Activated CD8-positive, alpha-beta memory T cell treated with anti-CD3 and anti-CD28 coated beads, Interleukin-2, amount 50 U/mL, for 1 hour (primary cell): Measurements from ENCODE around the gene FAT1.

Experiments used
- DNase-seq: peaks from one replicate; pipeline ENCODE4 v3.0.0-alpha.2; 2020; ENCODE audit errors: extremely low read depth

Gene FAT1

GRCh38 chr4:186724058-186724863, 605 bp upstream of the FAT1 start:
- DNase-seq = no peak

- DNase-seq = no peak
Measured at GRCh38 chr4:186722796-186723291, 812 bp downstream of the FAT1 start.

- no peak for DNase-seq
Measured at GRCh38 chr4:186719925-186720694, 3.5 kb downstream of the FAT1 start.

- no peak for DNase-seq
Measured at GRCh38 chr4:186717556-186717955, 6.1 kb downstream of the FAT1 start.

GRCh38 chr4:186715077-186715476, 8.6 kb downstream of the FAT1 start:
- DNase-seq = no peak

GRCh38 chr4:186714006-186714675, 9.5 kb downstream of the FAT1 start:
- DNase-seq = no peak

- no peak for DNase-seq
Measured at GRCh38 chr4:186712690-186713089, 11.0 kb downstream of the FAT1 start.

- DNase-seq = no peak
Measured at GRCh38 chr4:186710521-186711119, 13.0 kb downstream of the FAT1 start.

- DNase-seq = no peak
Measured at GRCh38 chr4:186709517-186709916, 14.1 kb downstream of the FAT1 start.

GRCh38 chr4:186708554-186708953, 15.1 kb downstream of the FAT1 start:
- DNase-seq = no peak

- no peak for DNase-seq
Measured at GRCh38 chr4:186707996-186708395, 15.7 kb downstream of the FAT1 start.

GRCh38 chr4:186707574-186707973, 16.1 kb downstream of the FAT1 start:
- DNase-seq = no peak

GRCh38 chr4:186704057-186704456, 19.6 kb downstream of the FAT1 start:
- DNase-seq = no peak

GRCh38 chr4:186703510-186703909, 20.1 kb downstream of the FAT1 start:
- DNase-seq = no peak

- DNase-seq = no peak
Measured at GRCh38 chr4:186702940-186703339, 20.7 kb downstream of the FAT1 start.

GRCh38 chr4:186702297-186702696, 21.4 kb downstream of the FAT1 start:
- DNase-seq = no peak

- no peak for DNase-seq
Measured at GRCh38 chr4:186701788-186702187, 21.9 kb downstream of the FAT1 start.

- no peak for DNase-seq
Measured at GRCh38 chr4:186701273-186701672, 22.4 kb downstream of the FAT1 start.

- DNase-seq = no peak
Measured at GRCh38 chr4:186700746-186701145, 22.9 kb downstream of the FAT1 start.

- DNase-seq = no peak
Measured at GRCh38 chr4:186699881-186700397, 23.7 kb downstream of the FAT1 start.

GRCh38 chr4:186699298-186699697, 24.4 kb downstream of the FAT1 start:
- no peak for DNase-seq

- DNase-seq = no peak
Measured at GRCh38 chr4:186698525-186698924, 25.1 kb downstream of the FAT1 start.
